GM21447 (cell line): Measurements from ENCODE around the gene SASH3.

ENCODE experiments used
- ATAC-seq: cut with Tn5 transposase; IDR thresholded peaks from one replicate; pipeline ENCODE4 v1.9.1; 2021; ENCODE audit not compliant: unreplicated experiment

SASH3 gene

GRCh38 chrX:129759576-129760061, 20.1 kb upstream of the SASH3 start:
- peak; percentile 43 for ATAC-seq

GRCh38 chrX:129760155-129760554, 19.6 kb upstream of the SASH3 start:
- no peak for ATAC-seq

- ATAC-seq, result no peak
These were observed 18.8 kb upstream of the SASH3 start for GRCh38 chrX:129760981-129761380.

- no peak for ATAC-seq
These were observed 18.2 kb upstream of the SASH3 start for GRCh38 chrX:129761596-129761995.

GRCh38 chrX:129762448-129762847, 17.3 kb upstream of the SASH3 start:
- ATAC-seq, result no peak

GRCh38 chrX:129763666-129764065, 16.1 kb upstream of the SASH3 start:
- no peak for ATAC-seq

GRCh38 chrX:129768186-129768585, 11.6 kb upstream of the SASH3 start:
- no peak for ATAC-seq

GRCh38 chrX:129768586-129769466, 10.9 kb upstream of the SASH3 start:
- ATAC-seq, result no peak

GRCh38 chrX:129769467-129770154, 10.1 kb upstream of the SASH3 start:
- ATAC-seq, result peak; percentile 35

GRCh38 chrX:129771266-129771995, 8.3 kb upstream of the SASH3 start:
- ATAC-seq, result no peak

- peak; percentile 64 for ATAC-seq
These were observed 6.8 kb upstream of the SASH3 start for GRCh38 chrX:129772796-129773431.

GRCh38 chrX:129773649-129774458, 5.9 kb upstream of the SASH3 start:
- ATAC-seq, result no peak

GRCh38 chrX:129777218-129778030, 2.3 kb upstream of the SASH3 start:
- ATAC-seq, result no peak

- no peak for ATAC-seq
These were observed 570 bp upstream of the SASH3 start for GRCh38 chrX:129779086-129779672.

GRCh38 chrX:129780441-129781105, 824 bp downstream of the SASH3 start:
- no peak for ATAC-seq

- peak; percentile 58 for ATAC-seq
These were observed 1.5 kb downstream of the SASH3 start for GRCh38 chrX:129781134-129781672.

- ATAC-seq, result no peak
These were observed 2.1 kb downstream of the SASH3 start for GRCh38 chrX:129781680-129782495.
